Astrocyte (in vitro differentiated cells and primary cell): ENCODE measurements around the gene ITPKB. TPM values are rescaled to one million over a fixed set of nuclear protein-coding genes. Genes with fewer than 3 reads are reported as not detected.

ENCODE experiments used
- DNase-seq: peaks from one replicate; pipeline ENCODE4 v3.0.0-alpha.2; 2010; ENCODE audit warnings: low read depth
- FAIRE-seq: peaks from 2 replicates; lab custom pipeline; 2011; peaks lifted over from hg19 to GRCh38; lab: Jason Lieb, UNC
- H2AFZ ChIP-seq: 2 replicates; pipeline ENCODE4 v1.6.0; 2012; ENCODE audit warnings: low read depth, low read length, inconsistent platforms
- H3K27ac ChIP-seq: 2 replicates; pipeline ENCODE4 v1.5.1; 2011; ENCODE audit warnings: low read depth, low read length, inconsistent platforms
- H3K27me3 ChIP-seq: 2 replicates; pipeline ENCODE4 v1.6.0; 2011; ENCODE audit warnings: low read length, inconsistent platforms; ENCODE audit not compliant: insufficient read depth
- H3K36me3 ChIP-seq: 2 replicates; pipeline ENCODE4 v1.5.1; 2011; ENCODE audit warnings: low read length, inconsistent platforms; ENCODE audit not compliant: insufficient read depth
- H3K4me1 ChIP-seq: 2 replicates; pipeline ENCODE4 v1.5.1; 2011; ENCODE audit warnings: low read length, inconsistent platforms; ENCODE audit not compliant: insufficient read depth
- H3K4me2 ChIP-seq: 2 replicates; pipeline ENCODE4 v1.6.0; 2012; ENCODE audit warnings: low read length, inconsistent platforms
- H3K4me3 ChIP-seq: 2 replicates; pipeline ENCODE4 v1.5.1; 2011; ENCODE audit warnings: low read depth, mild to moderate bottlenecking, low read length, inconsistent platforms; ENCODE audit not compliant: insufficient read depth
- H3K79me2 ChIP-seq: 2 replicates; pipeline ENCODE4 v1.6.0; 2012; ENCODE audit warnings: mild to moderate bottlenecking, low read length, inconsistent platforms; ENCODE audit not compliant: insufficient read depth
- H3K9ac ChIP-seq: 2 replicates; pipeline ENCODE4 v1.6.0; 2012; ENCODE audit warnings: mild to moderate bottlenecking, low read length, inconsistent platforms
- H3K9me3 ChIP-seq: 2 replicates; pipeline ENCODE4 v1.5.1; 2012; ENCODE audit warnings: low read depth, mild to moderate bottlenecking, low read length, inconsistent platforms; ENCODE audit not compliant: insufficient read depth
- H4K20me1 ChIP-seq: 2 replicates; pipeline ENCODE4 v1.6.0; 2012; ENCODE audit warnings: low read length, inconsistent platforms; ENCODE audit not compliant: insufficient read depth
- H3K27ac Mint-ChIP-seq: one replicate; pipeline ENCODE4 v1.8.0; 2021; ENCODE audit warnings: mild to moderate bottlenecking, mixed read lengths; ENCODE audit not compliant: unreplicated experiment
- H3K27me3 Mint-ChIP-seq: one replicate; pipeline ENCODE4 v1.8.0; 2021; ENCODE audit warnings: low read depth, mixed read lengths; ENCODE audit not compliant: unreplicated experiment
- H3K36me3 Mint-ChIP-seq: one replicate; pipeline ENCODE4 v1.8.0; 2021; ENCODE audit warnings: low read depth, mixed read lengths; ENCODE audit not compliant: unreplicated experiment
- H3K4me1 Mint-ChIP-seq: one replicate; pipeline ENCODE4 v1.8.0; 2021; ENCODE audit warnings: low read depth, mixed read lengths; ENCODE audit not compliant: unreplicated experiment
- H3K4me3 Mint-ChIP-seq: one replicate; pipeline ENCODE4 v1.8.0; 2021; ENCODE audit warnings: mild to moderate bottlenecking, moderate library complexity, mixed read lengths; ENCODE audit not compliant: unreplicated experiment
- H3K9me3 Mint-ChIP-seq: one replicate; pipeline ENCODE4 v1.8.0; 2021; ENCODE audit warnings: mild to moderate bottlenecking, mixed read lengths; ENCODE audit not compliant: unreplicated experiment
- EZH2 ChIP-seq: IDR thresholded peaks from 2 replicates; pipeline ENCODE4 v1.6.1; 2012; ENCODE audit warnings: mild to moderate bottlenecking, low read length, inconsistent platforms; ENCODE audit not compliant: insufficient read depth
- total RNA-seq: library from RNA; stranded (reverse); gene quantifications from 2 replicates; pipeline ENCODE4 v1.2.1, GENCODE V29; 2021
- TF ChIP-seq, protein P1 (sequence below): IDR thresholded peaks from 2 replicates; pipeline ENCODE4 v1.5.1; 2011; ENCODE audit warnings: low read depth, mild to moderate bottlenecking, inconsistent platforms, low read length, moderate library complexity; ENCODE audit not compliant: insufficient read depth

The ITPKB gene
- total RNA-seq, 1 donor from 2014 or later: 10.5 TPM

DNA sequence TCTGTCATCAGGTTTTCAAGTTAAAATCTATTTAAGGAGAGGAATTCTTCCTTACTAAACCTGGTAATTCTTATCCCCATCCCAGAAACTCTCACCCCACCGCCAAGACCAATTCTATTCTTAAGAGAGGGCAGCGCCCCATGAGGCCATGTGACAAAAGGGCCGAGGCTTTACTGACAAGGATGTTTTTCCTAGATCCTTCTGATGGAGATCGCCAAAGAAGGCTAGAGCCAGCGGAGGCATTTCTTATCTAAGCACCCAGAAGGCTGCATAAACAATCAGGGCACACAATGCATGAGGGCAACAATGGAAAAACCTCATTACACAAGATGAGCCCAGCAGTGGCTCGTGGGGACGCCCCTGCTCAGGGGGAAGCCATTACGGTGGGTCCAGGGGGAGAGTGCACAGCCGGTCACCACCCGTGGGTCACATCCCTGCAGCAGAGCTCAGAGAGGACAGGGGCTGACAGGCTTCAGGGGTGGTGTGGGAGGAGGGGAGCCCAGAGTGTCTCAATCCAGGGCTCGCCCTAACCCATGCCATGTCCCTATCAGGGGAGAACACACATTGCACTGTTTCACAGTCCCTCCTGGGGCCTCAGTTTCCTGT lies 88.7 kb downstream of the ITPKB start:
- H3K27ac Mint-ChIP-seq: no peak overlapping the region
- FAIRE-seq (no peak), DNase-seq (no peak)
- no peak overlapping the region for H3K4me3 Mint-ChIP-seq
- H4K20me1 ChIP-seq: no peaks in the 10 kb centered on the region
- peaks cover 6% of the 10 kb centered on the region for H3K36me3 Mint-ChIP-seq
- no peak overlapping the region for H2AFZ ChIP-seq
- peaks cover 25% of the 10 kb centered on the region for H3K4me1 Mint-ChIP-seq
- H3K4me2 ChIP-seq: no peak overlapping the region
- H3K27me3 Mint-ChIP-seq: peaks cover 14% of the 10 kb centered on the region
- H3K4me3 ChIP-seq: no peak overlapping the region
- H3K9me3 Mint-ChIP-seq: no peaks in the 10 kb centered on the region
- H3K36me3 ChIP-seq: no peaks in the 10 kb centered on the region
- no peak overlapping the region for H3K9ac ChIP-seq
- peaks cover 29% of the 10 kb centered on the region for H3K4me1 ChIP-seq
- no peaks in the 10 kb centered on the region for H3K79me2 ChIP-seq
- H3K27ac ChIP-seq: no peak overlapping the region
- no peaks in the 10 kb centered on the region for H3K27me3 ChIP-seq
- H3K9me3 ChIP-seq: no peaks in the 10 kb centered on the region
- TF ChIP-seq EZH2: no peak
- TF ChIP-seq, protein P1, sequence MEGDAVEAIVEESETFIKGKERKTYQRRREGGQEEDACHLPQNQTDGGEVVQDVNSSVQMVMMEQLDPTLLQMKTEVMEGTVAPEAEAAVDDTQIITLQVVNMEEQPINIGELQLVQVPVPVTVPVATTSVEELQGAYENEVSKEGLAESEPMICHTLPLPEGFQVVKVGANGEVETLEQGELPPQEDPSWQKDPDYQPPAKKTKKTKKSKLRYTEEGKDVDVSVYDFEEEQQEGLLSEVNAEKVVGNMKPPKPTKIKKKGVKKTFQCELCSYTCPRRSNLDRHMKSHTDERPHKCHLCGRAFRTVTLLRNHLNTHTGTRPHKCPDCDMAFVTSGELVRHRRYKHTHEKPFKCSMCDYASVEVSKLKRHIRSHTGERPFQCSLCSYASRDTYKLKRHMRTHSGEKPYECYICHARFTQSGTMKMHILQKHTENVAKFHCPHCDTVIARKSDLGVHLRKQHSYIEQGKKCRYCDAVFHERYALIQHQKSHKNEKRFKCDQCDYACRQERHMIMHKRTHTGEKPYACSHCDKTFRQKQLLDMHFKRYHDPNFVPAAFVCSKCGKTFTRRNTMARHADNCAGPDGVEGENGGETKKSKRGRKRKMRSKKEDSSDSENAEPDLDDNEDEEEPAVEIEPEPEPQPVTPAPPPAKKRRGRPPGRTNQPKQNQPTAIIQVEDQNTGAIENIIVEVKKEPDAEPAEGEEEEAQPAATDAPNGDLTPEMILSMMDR: no peak

DNA sequence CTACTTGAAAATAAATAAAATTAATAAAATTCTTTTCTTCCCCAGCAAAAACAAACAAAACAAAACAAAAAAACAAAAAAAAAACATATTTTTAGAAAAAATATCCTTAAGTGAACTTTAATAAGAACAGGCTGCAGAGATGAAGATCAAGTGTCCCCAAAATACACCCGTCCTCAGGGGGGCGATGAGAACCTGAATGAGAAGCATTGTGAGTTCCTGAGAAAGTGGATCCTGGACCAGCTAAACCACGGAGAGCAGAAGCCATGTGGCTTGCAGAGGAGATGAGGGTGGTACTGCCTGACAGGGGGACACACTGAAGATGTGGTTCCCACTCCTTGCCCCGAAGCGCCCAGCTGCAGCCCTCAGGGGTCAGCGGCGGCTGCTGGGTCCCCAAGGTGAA lies 89.3 kb downstream of the ITPKB start:
- TF ChIP-seq EZH2: no peak
- TF ChIP-seq, protein P1: no peak
- Mint-ChIP-seq H3K9me3 (no peaks in the 10 kb centered on the region), H3K27ac (no peak overlapping the region), H3K4me1 (peaks cover 20% of the 10 kb centered on the region), H3K36me3 (peaks cover 6% of the 10 kb centered on the region), H3K27me3 (peaks cover 14% of the 10 kb centered on the region), H3K4me3 (no peak overlapping the region)
- FAIRE-seq (no peak), DNase-seq (no peak)
- H2AFZ ChIP-seq: no peak overlapping the region
- no peaks in the 10 kb centered on the region for H4K20me1 ChIP-seq
- no peaks in the 10 kb centered on the region for H3K9me3 ChIP-seq
- no peak overlapping the region for H3K9ac ChIP-seq
- H3K4me1 ChIP-seq: peaks cover 27% of the 10 kb centered on the region
- H3K4me3 ChIP-seq: no peak overlapping the region
- H3K27ac ChIP-seq: no peak overlapping the region
- no peak overlapping the region for H3K4me2 ChIP-seq
- H3K27me3 ChIP-seq: no peaks in the 10 kb centered on the region
- H3K36me3 ChIP-seq: no peaks in the 10 kb centered on the region
- no peaks in the 10 kb centered on the region for H3K79me2 ChIP-seq

DNA sequence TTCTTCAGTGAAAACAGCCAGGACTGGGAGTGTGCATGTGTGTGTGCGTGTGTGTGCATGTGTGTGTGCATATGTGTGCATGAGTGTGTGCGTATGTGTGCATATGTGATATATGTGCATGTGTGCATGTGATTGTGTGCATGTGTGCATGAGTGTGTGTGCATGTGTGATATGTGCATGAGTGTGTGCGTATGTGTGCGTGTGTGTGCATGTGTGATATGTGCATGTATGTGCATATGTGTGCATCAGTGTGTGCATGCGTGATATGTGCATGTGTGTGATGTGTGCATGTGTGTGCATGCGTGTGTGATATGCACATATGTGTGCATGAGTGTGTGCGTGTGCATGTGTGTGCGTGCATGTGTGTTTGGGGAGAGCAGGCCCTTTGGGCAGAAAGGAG lies 89.8 kb downstream of the ITPKB start:
- H3K4me3 Mint-ChIP-seq: no peak overlapping the region
- no peak overlapping the region for H3K4me2 ChIP-seq
- H3K9me3 Mint-ChIP-seq: no peaks in the 10 kb centered on the region
- H3K27ac ChIP-seq: no peak overlapping the region
- peaks cover 14% of the 10 kb centered on the region for H3K27me3 Mint-ChIP-seq
- H3K27ac Mint-ChIP-seq: no peak overlapping the region
- H3K79me2 ChIP-seq: no peaks in the 10 kb centered on the region
- H4K20me1 ChIP-seq: no peaks in the 10 kb centered on the region
- no peak for TF ChIP-seq EZH2
- TF ChIP-seq, protein P1: no peak
- no peaks in the 10 kb centered on the region for H3K36me3 ChIP-seq
- H3K27me3 ChIP-seq: no peaks in the 10 kb centered on the region
- no peak overlapping the region for H2AFZ ChIP-seq
- no peak overlapping the region for H3K9ac ChIP-seq
- DNase-seq: no peak
- H3K36me3 Mint-ChIP-seq: peaks cover 6% of the 10 kb centered on the region
- H3K9me3 ChIP-seq: no peaks in the 10 kb centered on the region
- FAIRE-seq: no peak
- H3K4me1 Mint-ChIP-seq: peaks cover 19% of the 10 kb centered on the region
- H3K4me3 ChIP-seq: no peak overlapping the region
- H3K4me1 ChIP-seq: peaks cover 27% of the 10 kb centered on the region
